ENCODE data around the gene CDC27. TPM values are rescaled to one million over a fixed set of nuclear protein-coding genes. Genes with fewer than 3 reads are reported as not detected.

Gene CDC27
- total RNA-seq, 2 experiments from 2014 or later = 74.3 to 164 TPM

- Histone ChIP-seq H3K4me3 (ENCODE audit: low read depth, low read length, poor library complexity, severe bottlenecking) (no peak overlapping the region), H3K79me2 (ENCODE audit: insufficient read depth, low read depth, low read length) (peaks cover 19% of the 10 kb centered on the region; the same call in 1 of the 2 replicates), H3K27ac (ENCODE audit: low read depth, low read length, poor library complexity, severe bottlenecking) (no peak overlapping the region), H3K9me3 (ENCODE audit: low read length) (no peaks in the 10 kb centered on the region), H3K4me2 (ENCODE audit: low read length) (no peak overlapping the region), H2AFZ (ENCODE audit: low read length) (no peak overlapping the region), H4K20me1 (ENCODE audit: insufficient read depth, low read length) (no peaks in the 10 kb centered on the region), H3K36me3 (ENCODE audit: insufficient read depth, low read length) (no peaks in the 10 kb centered on the region), H3K4me1 (ENCODE audit: insufficient read depth, low read length, poor library complexity, severe bottlenecking) (peaks cover 20% of the 10 kb centered on the region), H3K9me2 (ENCODE audit: insufficient read depth, low read length) (no peaks in the 10 kb centered on the region)
- CTCF ChIA-PET (ENCODE audit: unreplicated experiment) = no interaction called here
- TF ChIP-seq, protein P1, sequence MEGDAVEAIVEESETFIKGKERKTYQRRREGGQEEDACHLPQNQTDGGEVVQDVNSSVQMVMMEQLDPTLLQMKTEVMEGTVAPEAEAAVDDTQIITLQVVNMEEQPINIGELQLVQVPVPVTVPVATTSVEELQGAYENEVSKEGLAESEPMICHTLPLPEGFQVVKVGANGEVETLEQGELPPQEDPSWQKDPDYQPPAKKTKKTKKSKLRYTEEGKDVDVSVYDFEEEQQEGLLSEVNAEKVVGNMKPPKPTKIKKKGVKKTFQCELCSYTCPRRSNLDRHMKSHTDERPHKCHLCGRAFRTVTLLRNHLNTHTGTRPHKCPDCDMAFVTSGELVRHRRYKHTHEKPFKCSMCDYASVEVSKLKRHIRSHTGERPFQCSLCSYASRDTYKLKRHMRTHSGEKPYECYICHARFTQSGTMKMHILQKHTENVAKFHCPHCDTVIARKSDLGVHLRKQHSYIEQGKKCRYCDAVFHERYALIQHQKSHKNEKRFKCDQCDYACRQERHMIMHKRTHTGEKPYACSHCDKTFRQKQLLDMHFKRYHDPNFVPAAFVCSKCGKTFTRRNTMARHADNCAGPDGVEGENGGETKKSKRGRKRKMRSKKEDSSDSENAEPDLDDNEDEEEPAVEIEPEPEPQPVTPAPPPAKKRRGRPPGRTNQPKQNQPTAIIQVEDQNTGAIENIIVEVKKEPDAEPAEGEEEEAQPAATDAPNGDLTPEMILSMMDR (conservative IDR thresholded peaks at IDR 0.05; ENCODE audit: low read length) = no peak
- TF ChIP-seq EZH2phosphoT487 (IDR thresholded peaks at IDR 0.05; ENCODE audit: borderline replicate concordance, low read depth, low read length) = no peak
- no peak for DNase-seq (ENCODE audit: low spot score)
- intact Hi-C loops (cut with micrococcal nuclease; ENCODE audit: unreplicated experiment) = no loop called here
- BruUV-seq (replicated peaks) = no TSS peak
- POLR2A ChIA-PET = no interaction called here
Measured at GRCh38 chr17:47102914-47103313, 86.2 kb downstream of the CDC27 start.

GRCh38 chr17:47099987-47100711 lies 88.9 kb downstream of the CDC27 start:
- H3K4me2 ChIP-seq (ENCODE audit: low read length) = peak overlapping the region; percentile 97
- H3K36me3 ChIP-seq (ENCODE audit: insufficient read depth, low read length) = no peaks in the 10 kb centered on the region; the same call in 1 of the 2 replicates
- no peaks in the 10 kb centered on the region for H4K20me1 ChIP-seq (ENCODE audit: insufficient read depth, low read length)
- peaks cover 37% of the 10 kb centered on the region for H3K4me1 ChIP-seq (ENCODE audit: insufficient read depth, low read length, poor library complexity, severe bottlenecking)
- no TSS peak for BruUV-seq (replicated peaks)
- peaks cover 35% of the 10 kb centered on the region for H3K79me2 ChIP-seq (ENCODE audit: insufficient read depth, low read depth, low read length)
- H3K27ac ChIP-seq (ENCODE audit: low read depth, low read length, poor library complexity, severe bottlenecking) = peak overlapping the region; percentile 61
- H2AFZ ChIP-seq (ENCODE audit: low read length) = peak overlapping the region; percentile 92
- intact Hi-C loops (cut with micrococcal nuclease; ENCODE audit: unreplicated experiment) = loop anchor here (2.0 kb wide), 1 partner anchor 33 kb away; no protein-coding TSS in a partner anchor
- H3K9me2 ChIP-seq (ENCODE audit: insufficient read depth, low read length) = no peaks in the 10 kb centered on the region
- no peaks in the 10 kb centered on the region for H3K9me3 ChIP-seq (ENCODE audit: low read length)
- TF ChIP-seq, protein P1 (conservative IDR thresholded peaks at IDR 0.05; ENCODE audit: low read length) = no peak
- no peak for TF ChIP-seq EZH2phosphoT487 (IDR thresholded peaks at IDR 0.05; ENCODE audit: borderline replicate concordance, low read depth, low read length)
- peak overlapping the region; percentile 92 for H3K4me3 ChIP-seq (ENCODE audit: low read depth, low read length, poor library complexity, severe bottlenecking)
- CTCF ChIA-PET (ENCODE audit: unreplicated experiment) = no interaction called here
- peak; percentile 91 for DNase-seq (ENCODE audit: low spot score)
- POLR2A ChIA-PET = no interaction called here

GRCh38 chr17:47099451-47099986 lies 89.6 kb downstream of the CDC27 start:
- no TSS peak for BruUV-seq (replicated peaks)
- Histone ChIP-seq H3K4me3 (ENCODE audit: low read depth, low read length, poor library complexity, severe bottlenecking) (peak overlapping the region; percentile 92), H4K20me1 (ENCODE audit: insufficient read depth, low read length) (no peaks in the 10 kb centered on the region), H3K4me1 (ENCODE audit: insufficient read depth, low read length, poor library complexity, severe bottlenecking) (peaks cover 37% of the 10 kb centered on the region), H2AFZ (ENCODE audit: low read length) (peak overlapping the region; percentile 92), H3K9me3 (ENCODE audit: low read length) (no peaks in the 10 kb centered on the region), H3K27ac (ENCODE audit: low read depth, low read length, poor library complexity, severe bottlenecking) (peak overlapping the region; percentile 61), H3K9me2 (ENCODE audit: insufficient read depth, low read length) (no peaks in the 10 kb centered on the region), H3K36me3 (ENCODE audit: insufficient read depth, low read length) (no peaks in the 10 kb centered on the region; the same call in 1 of the 2 replicates), H3K4me2 (ENCODE audit: low read length) (peak overlapping the region; percentile 97), H3K79me2 (ENCODE audit: insufficient read depth, low read depth, low read length) (peaks cover 35% of the 10 kb centered on the region)
- ChIA-PET POLR2A (interaction anchor here (0.7 kb wide), 1 partner anchor 125 kb away, joined by 3 read pairs; no protein-coding TSS in a partner anchor), CTCF (ENCODE audit: unreplicated experiment) (no interaction called here)
- intact Hi-C loops (cut with micrococcal nuclease; ENCODE audit: unreplicated experiment) = no loop called here
- TF ChIP-seq, protein P1 (conservative IDR thresholded peaks at IDR 0.05; ENCODE audit: low read length) = no peak
- TF ChIP-seq EZH2phosphoT487 (IDR thresholded peaks at IDR 0.05; ENCODE audit: borderline replicate concordance, low read depth, low read length) = no peak
- peak; percentile 44 for DNase-seq (ENCODE audit: low spot score)

Data from OCI-LY7 (cell line).